Testis (tissue), 2 donors: ENCODE results near the gene C2orf92.

Experiments used
- POLR2A ChIP-seq: fragments of 450-650 bp; IDR thresholded peaks from one replicate; pipeline ENCODE4 v1.6.1; 2017; ENCODE audit warnings: antibody characterized with exemption, mild to moderate bottlenecking, moderate library complexity
- TF ChIP-seq, protein P1 (sequence below), 3 experiments: fragments of 450-650 bp in 2 of 3; fragments of 200-600 bp in 1 of 3; sonication (generic) in 1 of 3; IDR thresholded peaks; one replicate each; pipeline ENCODE4 v1.5.1; 2016 to 2019; ENCODE audit warnings: antibody characterized with exemption in 3 of 3, mild to moderate bottlenecking in 2 of 3, moderate library complexity in 1 of 3

DNA sequence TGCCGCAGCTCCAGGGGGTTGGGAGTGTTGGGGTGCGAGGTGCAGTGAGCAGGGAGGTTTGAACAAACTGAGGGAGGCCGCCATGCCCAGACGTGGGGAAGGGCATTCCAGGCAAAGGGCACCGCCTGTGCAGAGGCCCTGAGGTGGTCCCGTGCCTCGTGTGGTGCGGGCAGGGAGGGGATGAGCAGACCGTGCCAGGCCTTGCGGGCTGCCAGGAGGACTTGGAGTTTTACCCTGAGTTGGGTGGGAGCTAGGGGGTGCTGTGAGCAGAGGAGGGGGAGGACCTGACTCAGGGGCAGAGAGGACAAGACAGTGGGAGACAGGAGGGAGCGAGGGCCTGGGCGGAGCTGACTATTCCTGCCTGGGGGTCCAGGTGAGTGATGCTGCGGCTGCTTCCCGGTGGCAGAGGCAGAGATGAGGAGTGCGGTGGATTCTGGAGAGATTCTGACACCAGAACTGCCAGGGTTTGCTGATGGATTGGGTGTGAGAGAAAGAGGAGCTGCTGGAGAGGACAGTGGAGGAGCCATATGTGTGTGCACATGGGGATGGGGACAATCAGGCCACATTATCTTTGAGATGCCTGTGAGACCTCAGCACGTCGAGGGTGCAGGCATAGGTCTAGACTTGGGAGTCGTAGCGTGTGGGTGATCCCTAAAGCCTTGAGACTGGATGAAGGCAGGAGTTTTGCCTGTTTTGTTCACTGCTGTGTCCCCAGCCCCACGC, 67.3 kb downstream of the C2orf92 start:
- TF ChIP-seq POLR2A: no peak
- TF ChIP-seq, protein P1, sequence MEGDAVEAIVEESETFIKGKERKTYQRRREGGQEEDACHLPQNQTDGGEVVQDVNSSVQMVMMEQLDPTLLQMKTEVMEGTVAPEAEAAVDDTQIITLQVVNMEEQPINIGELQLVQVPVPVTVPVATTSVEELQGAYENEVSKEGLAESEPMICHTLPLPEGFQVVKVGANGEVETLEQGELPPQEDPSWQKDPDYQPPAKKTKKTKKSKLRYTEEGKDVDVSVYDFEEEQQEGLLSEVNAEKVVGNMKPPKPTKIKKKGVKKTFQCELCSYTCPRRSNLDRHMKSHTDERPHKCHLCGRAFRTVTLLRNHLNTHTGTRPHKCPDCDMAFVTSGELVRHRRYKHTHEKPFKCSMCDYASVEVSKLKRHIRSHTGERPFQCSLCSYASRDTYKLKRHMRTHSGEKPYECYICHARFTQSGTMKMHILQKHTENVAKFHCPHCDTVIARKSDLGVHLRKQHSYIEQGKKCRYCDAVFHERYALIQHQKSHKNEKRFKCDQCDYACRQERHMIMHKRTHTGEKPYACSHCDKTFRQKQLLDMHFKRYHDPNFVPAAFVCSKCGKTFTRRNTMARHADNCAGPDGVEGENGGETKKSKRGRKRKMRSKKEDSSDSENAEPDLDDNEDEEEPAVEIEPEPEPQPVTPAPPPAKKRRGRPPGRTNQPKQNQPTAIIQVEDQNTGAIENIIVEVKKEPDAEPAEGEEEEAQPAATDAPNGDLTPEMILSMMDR (IDR thresholded peaks at IDR 0.05): no peak
